MV-4-11 (cell line): ENCODE results near the gene HNRNPH3.

Source experiments
- DNase-seq: peaks from one replicate; lab custom pipeline; 2025; lab: John Stamatoyannopoulos, UW

The HNRNPH3 gene

GRCh38 chr10:68332259-68333057, 594 bp downstream of the HNRNPH3 start, which contains the start of gene PBLD:
Gene PBLD (minus strand): TSS chr10:68332928. CDS start chr10:68306844, 26,084 bp downstream.
- DNase-seq = peak; percentile 59

GRCh38 chr10:68333058-68333395, 1.2 kb downstream of the HNRNPH3 start:
- DNase-seq = no peak

- DNase-seq = no peak
These were observed 1.9 kb downstream of the HNRNPH3 start for GRCh38 chr10:68333440-68334431.

GRCh38 chr10:68334672-68335467, 3.0 kb downstream of the HNRNPH3 start:
- DNase-seq = no peak

- DNase-seq = no peak
These were observed 5.0 kb downstream of the HNRNPH3 start for GRCh38 chr10:68336754-68337351.

GRCh38 chr10:68340358-68341080, 8.7 kb downstream of the HNRNPH3 start:
- no peak for DNase-seq

- DNase-seq = no peak
These were observed 11.1 kb downstream of the HNRNPH3 start for GRCh38 chr10:68342909-68343516.

GRCh38 chr10:68345621-68346020, 13.8 kb downstream of the HNRNPH3 start:
- DNase-seq = no peak

GRCh38 chr10:68346774-68347173, 14.9 kb downstream of the HNRNPH3 start:
- no peak for DNase-seq

- DNase-seq = peak; percentile 49
These were observed 16.4 kb downstream of the HNRNPH3 start for GRCh38 chr10:68348265-68348741.

GRCh38 chr10:68353537-68353936, 21.7 kb downstream of the HNRNPH3 start:
- no peak for DNase-seq

- no peak for DNase-seq
These were observed 27.3 kb downstream of the HNRNPH3 start for GRCh38 chr10:68359189-68359588.

GRCh38 chr10:68362590-68362989, 30.7 kb downstream of the HNRNPH3 start:
- DNase-seq = peak; percentile 82

GRCh38 chr10:68364101-68364886, 32.4 kb downstream of the HNRNPH3 start:
- no peak for DNase-seq

- no peak for DNase-seq
These were observed 33.7 kb downstream of the HNRNPH3 start for GRCh38 chr10:68365611-68366010.

GRCh38 chr10:68366600-68366999, 34.7 kb downstream of the HNRNPH3 start:
- DNase-seq = no peak

- DNase-seq = no peak
These were observed 35.3 kb downstream of the HNRNPH3 start for GRCh38 chr10:68367121-68367520.

GRCh38 chr10:68371604-68372003, 39.7 kb downstream of the HNRNPH3 start:
- DNase-seq = no peak

GRCh38 chr10:68385740-68386139, 53.9 kb downstream of the HNRNPH3 start:
- DNase-seq = no peak
